Neural cell (in vitro differentiated cells): ENCODE measurements around the gene FAM200C. TPM values are rescaled to one million over a fixed set of nuclear protein-coding genes. Genes with fewer than 3 reads are reported as not detected.

Experiments used
- H2AFZ ChIP-seq: fragments of 200-600, 300-800 bp; sonication (generic), shearing (Covaris generic); 2 replicates; pipeline ENCODE4 v1.6.0; 2014; ENCODE audit warnings: low read depth, mild to moderate bottlenecking, antibody characterized with exemption, low read length, moderate library complexity
- H3F3A ChIP-seq: fragments of 200-600 bp; shearing (Covaris generic); 2 replicates; pipeline ENCODE4 v1.6.1; 2016; ENCODE audit warnings: mild to moderate bottlenecking, moderate library complexity, mixed read lengths, antibody characterized with exemption, low read length; ENCODE audit not compliant: insufficient read depth, poor library complexity, severe bottlenecking
- H3K27ac ChIP-seq: fragments of 200-600, 300-800 bp; sonication (generic), shearing (Covaris generic); 2 replicates; pipeline ENCODE4 v1.5.1; 2014; ENCODE audit warnings: mild to moderate bottlenecking, low read length, moderate library complexity
- H3K27me3 ChIP-seq: fragments of 300-800, 200-600 bp; sonication (generic), shearing (Covaris generic); 2 replicates; pipeline ENCODE4 v1.6.0; 2014; ENCODE audit warnings: mild to moderate bottlenecking, low read depth, low read length, moderate library complexity; ENCODE audit not compliant: insufficient read depth
- H3K36me3 ChIP-seq: fragments of 300-800, 200-600 bp; sonication (generic), shearing (Covaris generic); 2 replicates; pipeline ENCODE4 v1.5.1; 2014; ENCODE audit warnings: mild to moderate bottlenecking, antibody characterized with exemption, low read length, moderate library complexity; ENCODE audit not compliant: insufficient read depth
- H3K4me2 ChIP-seq: fragments of 300-800, 200-600 bp; sonication (generic), shearing (Covaris generic); 2 replicates; pipeline ENCODE4 v1.6.0; 2014; ENCODE audit warnings: mild to moderate bottlenecking, low read length
- H3K4me3 ChIP-seq: fragments of 300-800, 200-600 bp; sonication (generic), shearing (Covaris generic); 2 replicates; pipeline ENCODE4 v1.5.1; 2014; ENCODE audit warnings: mild to moderate bottlenecking, low read length, moderate library complexity
- H3K79me2 ChIP-seq: fragments of 200-600 bp; shearing (Covaris generic); replicated peaks from 2 replicates; pipeline ENCODE4 v1.6.0; 2014; ENCODE audit warnings: mild to moderate bottlenecking, low read length, moderate library complexity; ENCODE audit not compliant: insufficient read depth
- H3K9ac ChIP-seq: fragments of 300-800, 200-600 bp; sonication (generic), shearing (Covaris generic); 2 replicates; pipeline ENCODE4 v1.6.1; 2016; ENCODE audit warnings: mild to moderate bottlenecking, low read length, mixed read lengths
- H3K9me2 ChIP-seq: fragments of 200-600 bp; shearing (Covaris generic); 2 replicates; pipeline ENCODE4 v1.6.1; 2016; ENCODE audit warnings: mild to moderate bottlenecking, low read length, mixed read lengths; ENCODE audit not compliant: insufficient read depth
- H3K9me3 ChIP-seq: fragments of 200-600, 300-800 bp; sonication (generic), shearing (Covaris generic); 2 replicates; pipeline ENCODE4 v1.6.1; 2016; ENCODE audit warnings: mild to moderate bottlenecking, mixed run types, low read length, moderate library complexity, mixed read lengths
- H4K20me1 ChIP-seq: fragments of 200-600 bp; shearing (Covaris generic); 2 replicates; pipeline ENCODE4 v1.6.1; 2016; ENCODE audit warnings: mild to moderate bottlenecking, mixed run types; ENCODE audit not compliant: insufficient read depth
- CTCF ChIP-seq: fragments of 450-650 bp; IDR thresholded peaks from 2 replicates; pipeline ENCODE4 v1.5.1; 2014; ENCODE audit warnings: antibody characterized with exemption, mild to moderate bottlenecking, moderate library complexity; ENCODE audit not compliant: poor library complexity, severe bottlenecking
- EP300 ChIP-seq: fragments of 450-650 bp; conservative IDR thresholded peaks from 2 replicates; pipeline ENCODE4 v1.6.1; 2014; ENCODE audit warnings: antibody characterized with exemption, mild to moderate bottlenecking, moderate library complexity; ENCODE audit not compliant: poor library complexity, severe bottlenecking
- EZH2 ChIP-seq: fragments of 200-600, 300-800 bp; shearing (Covaris generic), sonication (generic); IDR thresholded peaks from 2 replicates; pipeline ENCODE4 v1.6.1; 2014; ENCODE audit warnings: antibody characterized with exemption, low read length, borderline replicate concordance, mild to moderate bottlenecking; ENCODE audit not compliant: insufficient read depth, poor library complexity, severe bottlenecking
- MXI1 ChIP-seq: fragments of 450-650 bp; conservative IDR thresholded peaks from 2 replicates; pipeline ENCODE4 v1.6.1; 2014; ENCODE audit warnings: antibody characterized with exemption, mild to moderate bottlenecking; ENCODE audit not compliant: poor library complexity, severe bottlenecking
- POLR2AphosphoS5 ChIP-seq: IDR thresholded peaks from 2 replicates; pipeline ENCODE4 v1.6.1; 2012
- RAD21 ChIP-seq: fragments of 450-650 bp; conservative IDR thresholded peaks from 2 replicates; pipeline ENCODE4 v1.6.1; 2014; ENCODE audit warnings: antibody characterized with exemption, mild to moderate bottlenecking, moderate library complexity
- REST ChIP-seq: IDR thresholded peaks from 2 replicates; pipeline ENCODE4 v1.6.1; 2012; ENCODE audit warnings: borderline replicate concordance
- SMC3 ChIP-seq: fragments of 450-650 bp; conservative IDR thresholded peaks from 2 replicates; pipeline ENCODE4 v1.6.1; 2014; ENCODE audit warnings: antibody characterized with exemption, mild to moderate bottlenecking, moderate library complexity; ENCODE audit not compliant: poor library complexity
- TAF1 ChIP-seq: IDR thresholded peaks from 2 replicates; pipeline ENCODE4 v1.6.1; 2012; ENCODE audit warnings: low read depth
- polyA plus RNA-seq: library from polyadenylated mRNA; depleted of rRNA; stranded (reverse); fragments of >200 nt; gene quantifications from 2 replicates; pipeline ENCODE4 v1.2.3, GENCODE V29; 2014

Gene FAM200C
- polyA plus RNA-seq, 1 donor from 2014 or later, result 21.6 TPM

GRCh38 chr5:160418561-160419457 is 19.0 kb upstream of the FAM200C start, which contains the start of gene SLU7:
SLU7 (minus strand) TSS chr5:160419081; CDS start chr5:160415294, 3,787 bp downstream.
- Histone ChIP-seq H3K4me3 (peak within 1 kb of the TSS; percentile 87), H3F3A (no peaks in the 10 kb centered on the region), H3K9me3 (no peaks in the 10 kb centered on the region), H3K9ac (peak within 1 kb of the TSS; percentile 85), H3K27me3 (no peaks in the 10 kb centered on the region), H3K36me3 (no peaks in the 10 kb centered on the region), H3K4me2 (peak within 1 kb of the TSS; percentile 72), H3K9me2 (no peaks in the 10 kb centered on the region), H2AFZ (peak within 1 kb of the TSS; percentile 83), H3K27ac (peak within 1 kb of the TSS; percentile 78), H4K20me1 (no peaks in the 10 kb centered on the region), H3K79me2 (peaks cover 35% of the 10 kb centered on the region)
- TF ChIP-seq POLR2AphosphoS5 (peak; percentile 88), EP300 (no peak), RAD21 (peak; percentile 10), EZH2 (no peak), MXI1 (peak; percentile 60), REST (peak; percentile 81), TAF1 (peak; percentile 81), SMC3 (peak; percentile 7), CTCF (no peak)

- H3K27me3 ChIP-seq, result no peaks in the 10 kb centered on the region
- no peaks in the 10 kb centered on the region for H3K9me3 ChIP-seq
- TF ChIP-seq REST (no peak), POLR2AphosphoS5 (no peak), MXI1 (no peak), RAD21 (no peak), EZH2 (no peak), TAF1 (no peak), CTCF (no peak), EP300 (no peak), SMC3 (no peak)
- H3K27ac ChIP-seq, result no peak overlapping the region
- peak overlapping the region; percentile 96 for H3K4me2 ChIP-seq
- peak overlapping the region; percentile 91 for H3K9ac ChIP-seq
- peak overlapping the region; percentile 70 for H3K4me3 ChIP-seq
- peaks cover 10% of the 10 kb centered on the region for H3F3A ChIP-seq
- no peaks in the 10 kb centered on the region for H4K20me1 ChIP-seq
- peaks cover 28% of the 10 kb centered on the region for H3K79me2 ChIP-seq
- no peak overlapping the region for H2AFZ ChIP-seq
- H3K9me2 ChIP-seq, result no peaks in the 10 kb centered on the region
- no peaks in the 10 kb centered on the region for H3K36me3 ChIP-seq
Measured at GRCh38 chr5:160398806-160399205, 1.0 kb downstream of the FAM200C start.
